ENCODE data around the gene LMF2.

- TF ChIP-seq TARDBP (IDR thresholded peaks at IDR 0.05) (no peak), FOXA1 (IDR thresholded peaks at IDR 0.05) (no peak), HDGF (IDR thresholded peaks at IDR 0.05; ENCODE audit: borderline replicate concordance) (no peak), SP1 (IDR thresholded peaks at IDR 0.05) (no peak), FOXK2 (IDR thresholded peaks at IDR 0.05) (no peak), BHLHE40 (IDR thresholded peaks at IDR 0.05; ENCODE audit: borderline replicate concordance) (no peak), FOXM1 (IDR thresholded peaks at IDR 0.05; ENCODE audit: borderline replicate concordance) (no peak), ELF4 (IDR thresholded peaks at IDR 0.05) (no peak), ZNF384 (IDR thresholded peaks at IDR 0.05) (no peak), PKNOX1 (IDR thresholded peaks at IDR 0.05) (no peak), SUZ12 (IDR thresholded peaks at IDR 0.05) (no peak), NFRKB (IDR thresholded peaks at IDR 0.05) (no peak)
Observed at GRCh38 chr22:50523458-50523805, 15.9 kb upstream of the LMF2 start.
